HepG2 (cell line): Measurements from ENCODE around the gene LRRC8E. TPM values are rescaled to one million over a fixed set of nuclear protein-coding genes. Genes with fewer than 3 reads are reported as not detected.

Experiments
- CCDC6 ChIP-seq: sonication (generic); formaldehyde crosslinking; IDR thresholded peaks from 2 replicates; pipeline ENCODE4 v1.8.1; 2022; ENCODE audit warnings: mild to moderate bottlenecking, missing genetic modification reagents, moderate library complexity
- CEBPG ChIP-seq: IDR thresholded peaks from 2 replicates; pipeline ENCODE4 v1.6.1; 2016
- GMEB2 ChIP-seq: IDR thresholded peaks from 2 replicates; pipeline ENCODE4 v1.6.1; 2016; ENCODE audit warnings: missing biosample characterization, missing genetic modification reagents, low read depth
- HCFC1 ChIP-seq: fragments of 150-350 bp; IDR thresholded peaks from 2 replicates; pipeline ENCODE4 v1.6.1; 2014; ENCODE audit warnings: low read depth, low read length
- KAT7 ChIP-seq: IDR thresholded peaks from 2 replicates; pipeline ENCODE4 v1.6.1; 2018; ENCODE audit warnings: borderline replicate concordance, missing compliant biosample characterization
- KDM5B ChIP-seq: sonication (generic); formaldehyde crosslinking; IDR thresholded peaks from 2 replicates; pipeline ENCODE4 v1.4.0; 2020; ENCODE audit warnings: missing genetic modification reagents, mild to moderate bottlenecking, borderline replicate concordance
- MAFG ChIP-seq: sonication (generic); formaldehyde crosslinking; IDR thresholded peaks from 2 replicates; pipeline ENCODE4 v1.5.1; 2020; ENCODE audit warnings: mild to moderate bottlenecking, missing genetic modification reagents
- RARA ChIP-seq: IDR thresholded peaks from 2 replicates; pipeline ENCODE4 v1.6.1; 2016; ENCODE audit warnings: missing genetic modification reagents, missing compliant biosample characterization
- RXRB ChIP-seq: IDR thresholded peaks from 2 replicates; pipeline ENCODE4 v1.6.1; 2016; ENCODE audit warnings: borderline replicate concordance, missing genetic modification reagents, missing compliant biosample characterization
- SIN3A ChIP-seq: IDR thresholded peaks from 2 replicates; pipeline ENCODE4 v1.6.1; 2011; ENCODE audit warnings: low read depth, mild to moderate bottlenecking, control low read depth, low read length, borderline replicate concordance
- ZBED4 ChIP-seq: sonication (generic); formaldehyde crosslinking; IDR thresholded peaks from 2 replicates; pipeline ENCODE4 v1.4.0; 2020; ENCODE audit warnings: missing genetic modification reagents, borderline replicate concordance
- ZEB1 ChIP-seq: IDR thresholded peaks from 2 replicates; pipeline ENCODE4 v1.6.1; 2012; ENCODE audit warnings: mild to moderate bottlenecking, low read depth, inconsistent platforms; ENCODE audit not compliant: insufficient replicate concordance
- ZNF451 ChIP-seq: sonication (generic); formaldehyde crosslinking; IDR thresholded peaks from 2 replicates; pipeline ENCODE4 v1.5.0; 2020; ENCODE audit warnings: mild to moderate bottlenecking, missing genetic modification reagents
- ZNF782 ChIP-seq: sonication (generic); formaldehyde crosslinking; IDR thresholded peaks from 2 replicates; pipeline ENCODE4 v1.4.0; 2020; ENCODE audit warnings: missing genetic modification reagents, mild to moderate bottlenecking, borderline replicate concordance
- ZNF878 ChIP-seq: sonication (generic); formaldehyde crosslinking; IDR thresholded peaks from 2 replicates; pipeline ENCODE4 v1.8.1; 2023; ENCODE audit warnings: mild to moderate bottlenecking, missing genetic modification reagents, moderate library complexity
- ZSCAN22 ChIP-seq: sonication (generic); formaldehyde crosslinking; IDR thresholded peaks from 2 replicates; pipeline ENCODE4 v1.4.0; 2020; ENCODE audit warnings: mild to moderate bottlenecking, missing genetic modification reagents
- polyA plus RNA-seq, 8 experiments: library from polyadenylated mRNA; depleted of rRNA in 3 of 8; stranded (reverse) in 7 of 8; unstranded in 1 of 8; fragments of >200 nt; fragmentation: Illumina TruSeq in 4 of 8; extraction: Trizol in 4 of 8; gene quantifications; 2 replicates each; pipeline versions ENCODE4 v1.2.1 to v1.2.3, GENCODE V29; 2011 to 2016; ENCODE audit warnings: low read depth in 4 of 8, missing spikeins in 1 of 8, mixed read lengths in 1 of 8; ENCODE audit not compliant: insufficient read depth in 1 of 8
- total RNA-seq, 5 experiments: library from RNA; depleted of rRNA; stranded (reverse); fragments of >200 nt; fragmentation: Illumina TruSeq; extraction: Trizol; gene quantifications; 2 replicates each; pipeline ENCODE4 v1.2.3, GENCODE V29; 2016; ENCODE audit warnings: low read depth in 1 of 5
- TF ChIP-seq, protein P1 (sequence below), 2 experiments: fragments of 450-650 bp in 1 of 2; sonication (generic) in 1 of 2; formaldehyde crosslinking in 1 of 2; IDR thresholded peaks; 2 replicates each; pipeline versions ENCODE4 v1.6.1 to v1.8.0; 2016 to 2022; ENCODE audit warnings: antibody characterized with exemption in 1 of 2, mild to moderate bottlenecking in 1 of 2, missing genetic modification reagents in 1 of 2

Gene LRRC8E
- total and polyA plus RNA-seq, 2 of the 13 experiments (the other 11 are each of a cell fraction or from before 2014, with no cell fraction given): 8.0 to 10.3 TPM

- TF ChIP-seq RXRB (CRISPR knock-in tag): no peak
- no peak for TF ChIP-seq ZNF878 (CRISPR knock-in tag)
- no peak for TF ChIP-seq ZBED4 (CRISPR knock-in tag)
- TF ChIP-seq KDM5B (CRISPR knock-in tag): no peak
- TF ChIP-seq KAT7 (CRISPR knock-in tag): 0 out of 2 replicates have a peak, but pooled peaks have one; percentile 3
- TF ChIP-seq ZSCAN22 (CRISPR knock-in tag): 0 out of 2 replicates have a peak, but pooled peaks have one; percentile 31
- TF ChIP-seq CEBPG: no peak
- no peak for TF ChIP-seq MAFG
- no peak for TF ChIP-seq ZEB1
- TF ChIP-seq, protein P1, sequence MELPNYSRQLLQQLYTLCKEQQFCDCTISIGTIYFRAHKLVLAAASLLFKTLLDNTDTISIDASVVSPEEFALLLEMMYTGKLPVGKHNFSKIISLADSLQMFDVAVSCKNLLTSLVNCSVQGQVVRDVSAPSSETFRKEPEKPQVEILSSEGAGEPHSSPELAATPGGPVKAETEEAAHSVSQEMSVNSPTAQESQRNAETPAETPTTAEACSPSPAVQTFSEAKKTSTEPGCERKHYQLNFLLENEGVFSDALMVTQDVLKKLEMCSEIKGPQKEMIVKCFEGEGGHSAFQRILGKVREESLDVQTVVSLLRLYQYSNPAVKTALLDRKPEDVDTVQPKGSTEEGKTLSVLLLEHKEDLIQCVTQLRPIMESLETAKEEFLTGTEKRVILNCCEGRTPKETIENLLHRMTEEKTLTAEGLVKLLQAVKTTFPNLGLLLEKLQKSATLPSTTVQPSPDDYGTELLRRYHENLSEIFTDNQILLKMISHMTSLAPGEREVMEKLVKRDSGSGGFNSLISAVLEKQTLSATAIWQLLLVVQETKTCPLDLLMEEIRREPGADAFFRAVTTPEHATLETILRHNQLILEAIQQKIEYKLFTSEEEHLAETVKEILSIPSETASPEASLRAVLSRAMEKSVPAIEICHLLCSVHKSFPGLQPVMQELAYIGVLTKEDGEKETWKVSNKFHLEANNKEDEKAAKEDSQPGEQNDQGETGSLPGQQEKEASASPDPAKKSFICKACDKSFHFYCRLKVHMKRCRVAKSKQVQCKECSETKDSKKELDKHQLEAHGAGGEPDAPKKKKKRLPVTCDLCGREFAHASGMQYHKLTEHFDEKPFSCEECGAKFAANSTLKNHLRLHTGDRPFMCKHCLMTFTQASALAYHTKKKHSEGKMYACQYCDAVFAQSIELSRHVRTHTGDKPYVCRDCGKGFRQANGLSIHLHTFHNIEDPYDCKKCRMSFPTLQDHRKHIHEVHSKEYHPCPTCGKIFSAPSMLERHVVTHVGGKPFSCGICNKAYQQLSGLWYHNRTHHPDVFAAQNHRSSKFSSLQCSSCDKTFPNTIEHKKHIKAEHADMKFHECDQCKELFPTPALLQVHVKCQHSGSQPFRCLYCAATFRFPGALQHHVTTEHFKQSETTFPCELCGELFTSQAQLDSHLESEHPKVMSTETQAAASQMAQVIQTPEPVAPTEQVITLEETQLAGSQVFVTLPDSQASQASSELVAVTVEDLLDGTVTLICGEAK (IDR thresholded peaks at IDR 0.05): no peak
- TF ChIP-seq, protein P1 (CRISPR knock-in tag; IDR thresholded peaks at IDR 0.05): no peak
- TF ChIP-seq RARA: no peak
- no peak for TF ChIP-seq GMEB2 (CRISPR knock-in tag)
- TF ChIP-seq ZNF782 (CRISPR knock-in tag): no peak
- TF ChIP-seq HCFC1: no peak
- no peak for TF ChIP-seq SIN3A
- TF ChIP-seq CCDC6: no peak
- no peak for TF ChIP-seq ZNF451
Measured at GRCh38 chr19:7868326-7868670, 20.0 kb upstream of the LRRC8E start (continued).
